NCI-H146 (cell line): Measurements from ENCODE around the gene ZAP70.
"Not testable (repeated sequence)": the region's sequence is repeated elsewhere in the genome, so short reads cannot be mapped to it uniquely, and the experiment has no call there.

Experiments
- DNase-seq: peaks from one replicate; lab custom pipeline; 2025; lab: John Stamatoyannopoulos, UW

ZAP70 gene

GRCh38 chr2:97713296-97714083, at the start of gene ZAP70:
ZAP70 (plus strand) TSS chr2:97713576; CDS start chr2:97724037, 10,461 bp downstream.
- no peak for DNase-seq

GRCh38 chr2:97663626-97663961, 49.8 kb upstream of the ZAP70 start:
- peak; percentile 86 for DNase-seq

- peak; percentile 99 for DNase-seq
These were observed 49.3 kb upstream of the ZAP70 start, which contains the start of gene ACTR1B for GRCh38 chr2:97663962-97664635. ACTR1B (minus strand) TSS chr2:97664044; CDS start chr2:97663890, 154 bp downstream.

GRCh38 chr2:97664636-97664970, 48.8 kb upstream of the ZAP70 start:
- peak; percentile 48 for DNase-seq

GRCh38 chr2:97669448-97669847, 43.9 kb upstream of the ZAP70 start, which contains the start of gene C2orf92:
C2orf92 (plus strand) TSS chr2:97669713; CDS start chr2:97669789, 76 bp downstream.
- no peak for DNase-seq

GRCh38 chr2:97670471-97670870, 42.9 kb upstream of the ZAP70 start:
- no peak for DNase-seq

GRCh38 chr2:97671526-97671925, 41.9 kb upstream of the ZAP70 start:
- DNase-seq: peak; percentile 79

- peak; percentile 38 for DNase-seq
These were observed 40.7 kb upstream of the ZAP70 start for GRCh38 chr2:97672606-97673140.

GRCh38 chr2:97673182-97673914, 40.0 kb upstream of the ZAP70 start:
- DNase-seq: peak; percentile 24

- DNase-seq: peak; percentile 91
These were observed 39.5 kb upstream of the ZAP70 start for GRCh38 chr2:97673915-97674283.

GRCh38 chr2:97675430-97676113, 37.8 kb upstream of the ZAP70 start:
- DNase-seq: peak; percentile 89

GRCh38 chr2:97676620-97677019, 36.8 kb upstream of the ZAP70 start:
- no peak for DNase-seq

- DNase-seq: no peak
These were observed 35.9 kb upstream of the ZAP70 start for GRCh38 chr2:97677480-97677879.

- DNase-seq: no peak
These were observed 35.1 kb upstream of the ZAP70 start for GRCh38 chr2:97678298-97678697.

GRCh38 chr2:97687235-97687634, 26.1 kb upstream of the ZAP70 start:
- DNase-seq: not testable (repeated sequence)

GRCh38 chr2:97688062-97688827, 25.1 kb upstream of the ZAP70 start:
- no peak for DNase-seq

GRCh38 chr2:97691166-97691565, 22.2 kb upstream of the ZAP70 start:
- no peak for DNase-seq

GRCh38 chr2:97693476-97693875, 19.9 kb upstream of the ZAP70 start:
- DNase-seq: no peak

GRCh38 chr2:97695744-97696143, 17.6 kb upstream of the ZAP70 start:
- DNase-seq: no peak

GRCh38 chr2:97697252-97698235, 15.8 kb upstream of the ZAP70 start:
- peak; percentile 81 for DNase-seq
